HepG2 (cell line): ENCODE results near the gene CBX6. TPM values are rescaled to one million over a fixed set of nuclear protein-coding genes. Genes with fewer than 3 reads are reported as not detected.

Source experiments
- ATAC-seq: fragments of 200-7000 bp; cut with Tn5 transposase; 3 replicates; pipeline ENCODE4 v1.9.1; 2020; ENCODE audit warnings: mild to moderate bottlenecking, moderate library complexity
- BruUV-seq: library from RNA; stranded (reverse); fragments of 400-500 nt; replicated peaks from 2 replicates; lab custom pipeline; 2021; lab: Mats Ljungman, UMichigan
- CTCF ChIA-PET: fragments of 300-600 bp; formaldehyde crosslinking; extraction: SDS; loops from one replicate; lab custom pipeline; 2021; ENCODE audit warnings: low total read pairs, inconsistent platforms, low intra/inter-chr PET ratio; lab: Yijun Ruan, JAX
- POLR2A ChIA-PET: fragments of 350-600 bp; sonication (Branson Sonifier 250); formaldehyde crosslinking; loops from one replicate; lab custom pipeline; 2020; ENCODE audit warnings: antibody characterized with exemption, inconsistent platforms; lab: Yijun Ruan, JAX
- DNase-seq: peaks from one replicate; pipeline ENCODE4 v3.0.0-alpha.2; 2015; ENCODE audit warnings: low spot score
- FAIRE-seq: peaks from 3 replicates; lab custom pipeline; 2011; peaks lifted over from hg19 to GRCh38; lab: Jason Lieb, UNC
- H2AFZ ChIP-seq: one replicate; pipeline ENCODE4 v1.6.1; 2011; ENCODE audit warnings: low read length, inconsistent platforms
- H3K27ac ChIP-seq: fragments of 300-600 bp; 3 replicates; pipeline ENCODE4 v1.8.0; 2011; ENCODE audit warnings: mixed run types, mild to moderate bottlenecking, mixed read lengths, low read length, inconsistent platforms; ENCODE audit not compliant: insufficient read depth; ENCODE audit errors: extremely low read length
- H3K27me3 ChIP-seq, 2 experiments: fragments of 200-600 bp in 1 of 2; 2 replicates in 1 of 2; 3 replicates in 1 of 2; pipeline versions ENCODE4 v1.6.0 to v1.8.0; 2011; ENCODE audit warnings: low read length in 2 of 2, mild to moderate bottlenecking in 2 of 2, moderate library complexity in 2 of 2, inconsistent platforms in 1 of 2; ENCODE audit not compliant: insufficient read depth in 2 of 2, control insufficient read depth in 1 of 2
- H3K36me3 ChIP-seq, 2 experiments: fragments of 200-600 bp in 1 of 2; replicated peaks in 1 of 2; 2 replicates in 1 of 2; 3 replicates in 1 of 2; pipeline versions ENCODE4 v1.5.1 to v1.8.0; 2011; ENCODE audit warnings: low read length in 2 of 2, inconsistent platforms in 1 of 2; ENCODE audit not compliant: insufficient read depth in 2 of 2, control insufficient read depth in 1 of 2
- H3K4me1 ChIP-seq: 2 replicates; pipeline ENCODE4 v1.5.1; 2012; ENCODE audit warnings: low read length, inconsistent platforms; ENCODE audit not compliant: insufficient read depth
- H3K4me2 ChIP-seq: 2 replicates; pipeline ENCODE4 v1.6.0; 2011; ENCODE audit warnings: low read depth, low read length, inconsistent platforms
- H3K4me3 ChIP-seq, 3 experiments: fragments of 200-600 bp in 1 of 3; sonication (generic), shearing (Covaris generic) in 1 of 3; replicated peaks in 1 of 3; 2 replicates each; pipeline ENCODE4 v1.5.1; 2011 to 2016; ENCODE audit warnings: low read length in 3 of 3, inconsistent platforms in 2 of 3, low read depth in 2 of 3, mild to moderate bottlenecking in 2 of 3, control low read depth in 1 of 3, mixed read lengths in 1 of 3; ENCODE audit not compliant: insufficient read depth in 1 of 3
- H3K79me2 ChIP-seq: one replicate; pipeline ENCODE4 v1.6.1; 2011; ENCODE audit warnings: low read length, inconsistent platforms; ENCODE audit not compliant: insufficient read depth
- H3K9ac ChIP-seq: 2 replicates; pipeline ENCODE4 v1.6.0; 2011; ENCODE audit warnings: mild to moderate bottlenecking, low read depth, low read length, inconsistent platforms; ENCODE audit not compliant: insufficient read depth
- H3K9me3 ChIP-seq: 2 replicates; pipeline ENCODE4 v1.5.1; 2012; ENCODE audit warnings: mild to moderate bottlenecking, low read length
- H4K20me1 ChIP-seq: 2 replicates; pipeline ENCODE4 v1.6.0; 2011; ENCODE audit warnings: inconsistent platforms, mild to moderate bottlenecking, low read length, moderate library complexity; ENCODE audit not compliant: insufficient read depth
- FOXP1 ChIP-seq, 2 experiments: fragments of 450-650 bp in 1 of 2; IDR thresholded peaks; 2 replicates each; pipeline ENCODE4 v1.6.1; 2017 to 2018; ENCODE audit warnings: antibody characterized with exemption in 1 of 2
- GATA4 ChIP-seq: sonication (generic); IDR thresholded peaks from 2 replicates; pipeline ENCODE4 v1.6.1; 2016; ENCODE audit warnings: antibody characterized with exemption, low read depth, borderline replicate concordance
- HMGA1 ChIP-seq: sonication (generic); formaldehyde crosslinking; conservative IDR thresholded peaks from 2 replicates; pipeline ENCODE4 v1.4.0; 2020; ENCODE audit warnings: missing genetic modification reagents
- JDP2 ChIP-seq: sonication (generic); formaldehyde crosslinking; IDR thresholded peaks from 2 replicates; pipeline ENCODE4 v1.8.1; 2022; ENCODE audit warnings: missing genetic modification reagents, borderline replicate concordance
- MED8 ChIP-seq: sonication (generic); formaldehyde crosslinking; IDR thresholded peaks from 2 replicates; pipeline ENCODE4 v1.8.1; 2023; ENCODE audit warnings: mild to moderate bottlenecking, missing genetic modification reagents; ENCODE audit not compliant: insufficient replicate concordance
- POLR2G ChIP-seq: fragments of 200-400 bp; formaldehyde crosslinking; IDR thresholded peaks from 2 replicates; pipeline ENCODE4 v1.6.1; 2018; ENCODE audit warnings: mild to moderate bottlenecking, low read depth, low read length, moderate library complexity
- SOX6 ChIP-seq, 2 experiments: fragments of 450-650 bp in 1 of 2; sonication (generic) in 1 of 2; formaldehyde crosslinking in 1 of 2; IDR thresholded peaks; 2 replicates each; pipeline versions ENCODE4 v1.4.0 to v1.6.1; 2017 to 2020; ENCODE audit warnings: antibody characterized with exemption in 1 of 2, mild to moderate bottlenecking in 1 of 2, missing genetic modification reagents in 1 of 2
- XRCC5 ChIP-seq: fragments of 200-400 bp; formaldehyde crosslinking; optimal IDR thresholded peaks from 2 replicates; pipeline ENCODE3; 2017; ENCODE audit warnings: mild to moderate bottlenecking, low read length
- ZNF329 ChIP-seq: sonication (generic); formaldehyde crosslinking; IDR thresholded peaks from 2 replicates; pipeline ENCODE4 v1.9.0; 2021; ENCODE audit warnings: low read depth, mild to moderate bottlenecking, missing genetic modification reagents
- ZNF331 ChIP-seq: sonication (generic); formaldehyde crosslinking; IDR thresholded peaks from 2 replicates; pipeline ENCODE4 v1.4.0; 2020; ENCODE audit warnings: missing genetic modification reagents
- ZNF678 ChIP-seq: sonication (generic); formaldehyde crosslinking; IDR thresholded peaks from 2 replicates; pipeline ENCODE4 v1.4.0; 2020; ENCODE audit warnings: mild to moderate bottlenecking, missing genetic modification reagents
- ZNF747 ChIP-seq: sonication (generic); formaldehyde crosslinking; IDR thresholded peaks from 2 replicates; pipeline ENCODE4 v1.8.1; 2023; ENCODE audit warnings: missing genetic modification reagents, mild to moderate bottlenecking, borderline replicate concordance
- WGBS: methylation state at CpG from one replicate; pipeline ENCODE4 v1.1.6; 2017; ENCODE audit warnings: low lambda C conversion rate; 5-methylcytosine and 5-hydroxymethylcytosine counted together
- in situ Hi-C: cut with HindIII; loops from 2 replicates; pipeline ENCODE4 v1.10.0; 2017; ENCODE audit warnings: low pct_unique_long_range_greater_than_20kb; ENCODE audit not compliant: extremely low pct_ligation_motif_present
- intact Hi-C: fragments of 100-400 bp; cut with micrococcal nuclease; formaldehyde crosslinking; loops from one replicate; pipeline ENCODE4 v1.10.0; 2022; ENCODE audit not compliant: unreplicated experiment
- polyA plus RNA-seq, 8 experiments: library from polyadenylated mRNA; depleted of rRNA in 3 of 8; stranded (reverse) in 7 of 8; unstranded in 1 of 8; fragments of >200 nt; fragmentation: Illumina TruSeq in 4 of 8; extraction: Trizol in 4 of 8; gene quantifications; 2 replicates each; pipeline versions ENCODE4 v1.2.1 to v1.2.3, GENCODE V29; 2011 to 2016; ENCODE audit warnings: low read depth in 4 of 8, missing spikeins in 1 of 8, mixed read lengths in 1 of 8; ENCODE audit not compliant: insufficient read depth in 1 of 8
- total RNA-seq, 5 experiments: library from RNA; depleted of rRNA; stranded (reverse); fragments of >200 nt; fragmentation: Illumina TruSeq; extraction: Trizol; gene quantifications; 2 replicates each; pipeline ENCODE4 v1.2.3, GENCODE V29; 2016; ENCODE audit warnings: low read depth in 1 of 5

Gene CBX6
- total and polyA plus RNA-seq, 2 of the 13 experiments (the other 11 are each of a cell fraction or from before 2014, with no cell fraction given) = 1.7 to 6.5 TPM

GRCh38 chr22:38881464-38881871, 9.5 kb upstream of the CBX6 start:
- FAIRE-seq (no peak), DNase-seq (no peak), ATAC-seq (no peak)
- WGBS = 46% methylated on average over 9 of the region's 9 CpGs
- Histone ChIP-seq H3K9ac (no peak overlapping the region), H3K27ac (no peak overlapping the region), H3K9me3 (no peaks in the 10 kb centered on the region), H3K27me3 (peaks cover 0 to 20% of the 10 kb centered on the region in 2 experiments; a peak in 4 of 5 replicates), H3K4me3 (no peak overlapping the region), H3K4me2 (no peak overlapping the region), H4K20me1 (no peaks in the 10 kb centered on the region), H2AFZ (no peak overlapping the region), H3K4me1 (no peaks in the 10 kb centered on the region), H3K79me2 (no peaks in the 10 kb centered on the region), H3K36me3 (no peaks in the 10 kb centered on the region)
- TF ChIP-seq MED8 (CRISPR knock-in tag) = no peak
- no peak for TF ChIP-seq FOXP1 (IDR thresholded peaks at IDR 0.05)
- TF ChIP-seq FOXP1 (CRISPR knock-in tag; IDR thresholded peaks at IDR 0.05) = no peak
- TF ChIP-seq POLR2G = no peak
- no peak for TF ChIP-seq JDP2
- TF ChIP-seq SOX6 (IDR thresholded peaks at IDR 0.05) = no peak
- TF ChIP-seq SOX6 (CRISPR knock-in tag; IDR thresholded peaks at IDR 0.05) = no peak
- no peak for TF ChIP-seq ZNF678
- TF ChIP-seq GATA4 = no peak
- TF ChIP-seq XRCC5 = no peak
- no peak for TF ChIP-seq ZNF331 (CRISPR knock-in tag)
- TF ChIP-seq ZNF329 (CRISPR knock-in tag) = no peak
- no peak for TF ChIP-seq ZNF747 (CRISPR knock-in tag)
- TF ChIP-seq HMGA1 (CRISPR knock-in tag) = no peak
- POLR2A ChIA-PET = no interaction called here
- CTCF ChIA-PET = no interaction called here
- in situ Hi-C loops = no loop called here
- intact Hi-C loops = no loop called here
- no TSS peak for BruUV-seq
